ENCODE data around the gene S100A3.

The S100A3 gene

DNA sequence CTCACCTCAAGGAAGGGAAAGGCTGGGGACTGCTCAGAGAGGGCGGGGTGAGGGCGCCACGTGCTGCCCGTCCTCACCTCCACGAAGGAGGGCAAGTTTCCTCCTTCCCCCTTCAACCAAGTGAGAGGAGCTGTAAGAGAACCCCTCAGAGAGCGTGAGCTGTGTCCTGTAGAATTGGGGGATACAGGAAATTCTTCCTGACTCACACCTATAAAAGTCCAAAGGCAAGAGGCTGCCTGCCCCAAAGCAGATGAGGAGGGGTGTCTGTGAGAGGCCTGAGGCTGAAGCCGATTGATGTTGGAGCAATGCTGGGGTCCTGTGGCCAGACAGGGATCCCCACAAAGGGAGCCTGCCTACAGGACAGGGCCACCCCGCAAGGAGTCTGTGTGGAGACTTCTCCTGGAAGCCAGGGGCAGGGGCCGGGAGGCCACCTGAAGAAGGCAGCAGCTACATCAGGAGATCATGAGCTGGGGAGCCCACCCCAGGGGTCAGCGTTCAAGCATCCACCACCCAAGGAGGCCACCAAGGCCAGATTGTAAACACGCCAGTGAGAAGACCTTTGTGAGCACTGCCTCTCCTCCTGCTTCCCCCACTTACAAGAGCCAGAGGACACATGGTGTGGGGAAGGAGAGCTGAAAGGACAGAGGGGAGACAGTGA is 41.0 kb downstream of the S100A3 start:
- no peak for DNase-seq

GRCh38 chr1:153506831-153507413 is 42.1 kb downstream of the S100A3 start:
- DNase-seq = no peak

- no peak for DNase-seq
Measured at GRCh38 chr1:153506386-153506785, 42.7 kb downstream of the S100A3 start.

DNA sequence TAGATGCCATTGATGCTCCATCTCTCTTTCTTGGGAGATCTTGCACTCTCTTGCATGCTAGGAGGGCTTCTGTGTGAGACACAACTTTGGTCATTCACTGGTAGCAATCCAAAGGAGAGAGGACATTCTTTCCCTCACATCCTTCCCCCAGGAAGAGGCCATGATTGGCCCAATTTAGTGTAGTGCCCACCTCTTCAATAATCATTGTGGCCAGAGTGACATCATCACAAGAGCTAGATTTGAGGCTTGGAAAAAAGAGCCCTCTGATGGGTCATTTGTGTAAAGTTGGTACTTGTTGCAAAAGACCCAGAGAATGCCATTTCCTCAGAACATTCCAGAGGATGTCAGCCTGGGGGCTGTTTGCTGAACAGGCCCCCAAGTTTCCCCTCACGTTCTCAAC is 43.5 kb downstream of the S100A3 start:
- DNase-seq = no peak

DNA sequence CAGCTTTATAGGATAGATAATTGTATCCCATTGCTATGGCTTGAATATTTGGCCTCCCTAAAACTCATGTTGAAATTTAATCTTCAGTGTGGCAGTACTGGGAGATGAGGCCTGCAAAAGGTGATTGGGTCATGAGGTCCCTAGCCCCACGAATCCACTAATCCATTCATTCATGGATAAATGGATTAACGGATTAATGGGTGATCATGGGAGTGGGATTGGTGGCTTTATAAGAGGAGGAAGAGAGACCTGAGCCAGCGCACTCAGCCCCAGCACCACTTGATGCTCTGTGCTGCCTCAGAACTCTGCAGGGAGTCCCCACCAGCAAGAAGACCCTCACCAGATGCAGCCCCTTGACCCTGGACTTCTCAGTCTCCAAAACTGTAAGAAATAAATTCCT is 45.3 kb downstream of the S100A3 start:
- no peak for DNase-seq

- DNase-seq = no peak
Measured at GRCh38 chr1:153498746-153499145, 50.3 kb downstream of the S100A3 start.

Data from activated T-cell treated with anti-CD3 and anti-CD28 coated beads, Interleukin-2, amount 50 U/mL, for 1 hour (primary cell).